Heart right ventricle (tissue), 16 donors: ENCODE measurements around the gene RPL10A. TPM values are rescaled to one million over a fixed set of nuclear protein-coding genes. Genes with fewer than 3 reads are reported as not detected.
A peak's percentile ranks its signal among the peaks of the same experiment; 100 is the strongest.

Experiments used
- ATAC-seq, 8 donors: fragments of 200-7000 bp; cut with Tn5 transposase; one replicate each; pipeline ENCODE4 v1.9.1; 2020; ENCODE audit warnings: mild to moderate bottlenecking in 8 of 8, moderate library complexity in 8 of 8, moderate number of reproducible peaks in 1 of 8
- DNase-seq, 2 donors: peaks; one replicate each; pipeline ENCODE4 v3.0.0-alpha.2; 2020
- H3K27ac ChIP-seq, 10 donors: fragments of 200-600 bp; sonication (generic) in 2 of 10; one replicate each; pipeline versions ENCODE4 v1.5.0 to v1.8.0; 2020 to 2022; ENCODE audit warnings: mild to moderate bottlenecking in 3 of 10
- H3K27me3 ChIP-seq, 7 donors: fragments of 200-600 bp; one replicate each; pipeline ENCODE4 v1.8.0; 2021 to 2022; ENCODE audit warnings: mild to moderate bottlenecking in 2 of 7
- H3K36me3 ChIP-seq, 9 donors: fragments of 200-600 bp; sonication (generic) in 1 of 9; one replicate each; pipeline versions ENCODE4 v1.5.0 to v1.8.0; 2020 to 2022; ENCODE audit warnings: mild to moderate bottlenecking in 2 of 9
- H3K4me1 ChIP-seq, 9 donors: fragments of 200-600 bp; sonication (generic) in 1 of 9; one replicate each; pipeline versions ENCODE4 v1.5.0 to v1.8.0; 2020 to 2022; ENCODE audit warnings: mild to moderate bottlenecking in 4 of 9
- H3K4me3 ChIP-seq, 10 donors: fragments of 200-600 bp; sonication (generic) in 2 of 10; one replicate each; pipeline versions ENCODE4 v1.5.0 to v1.8.0; 2020 to 2022; ENCODE audit warnings: mild to moderate bottlenecking in 7 of 10, moderate library complexity in 2 of 10
- H3K9me3 ChIP-seq, 11 donors: fragments of 200-600 bp in 10 of 11; sonication (generic) in 2 of 11; one replicate each; pipeline versions ENCODE4 v1.5.0 to v1.8.0; 2013 to 2022; ENCODE audit warnings: mild to moderate bottlenecking in 2 of 11, control low read depth in 1 of 11, moderate library complexity in 1 of 11
- CTCF ChIP-seq, 9 donors: fragments of 200-600 bp; sonication (generic) in 2 of 9; IDR thresholded peaks; one replicate each; pipeline versions ENCODE4 v1.5.0 to v1.8.0; 2021 to 2022; ENCODE audit warnings: antibody characterized with exemption in 9 of 9, mild to moderate bottlenecking in 5 of 9, moderate library complexity in 1 of 9
- WGBS, 2 donors: extraction: QIAGEN DNeasy Blood & Tissue Kit; methylation state at CpG; one replicate each; pipeline ENCODE4 v1.1.7; 2013; ENCODE audit warnings: inconsistent platforms in 1 of 2; 5-methylcytosine and 5-hydroxymethylcytosine counted together
- intact Hi-C, 10 donors: fragments of 100-400 bp; cut with DNase I; formaldehyde crosslinking; loops; one replicate each; pipeline versions ENCODE4 v1.11.1 to v1.14.2; 2022
- polyA plus RNA-seq, 2 donors: library from polyadenylated mRNA; stranded (reverse); fragments of 200-250 nt; gene quantifications; one replicate each; pipeline ENCODE4 v1.2.3, GENCODE V29; 2013
- total RNA-seq, 10 donors: library from RNA; stranded (reverse); fragmentation: NEBNext Ultra II Directional in 3 of 10; extraction: Animal tissue kit (Norgen Biotek cat#: 25700) in 3 of 10; gene quantifications; one replicate each; pipeline versions ENCODE4 v1.2.1 to v1.2.4, GENCODE V29; 2021 to 2023
- donor health status: Arrhythmogenic right ventricular cardiomyopathy.
- donor health status: ischemic (EF 13 %, LVEDD 7.1; RV severe dilation, severe dysfunction).
- donor health status: healthy with polysubstance abuse.
- donor health status: DM: no; HTN: yes; CAD: no.
- donor health status: DM: no; HTN: no; CAD: no.
- donor health status: ischemic (EF 25% LVEDD 6.9; RV normal size, moderate dysfunction).
- donor health status: ischemic (EF 25% LVEDD 5.7; RV mildly dilated, moderate dysfunction).
- donor health status: healthy.
- donor health status: DM: yes; HTN: yes; CAD: no.
- donor health status: Ischemic cardiomyopathy.
- donor health status: ischemic (EF 35%, LVEDD 5.7; RV mildly dilated, moderate dysfunction).
- donor health status: nonischemic (EF 11% LVEDD 7.7; RV severe dilation, severe dysfunction).
- donor health status: DM: yes; HTN: yes; CAD: no.
- donor health status: PGD.
- donor health status: ischemic (EF 29% LVEDD 5.4; RV normal size, mild dysfunction).
- donor health status: nonischemic (EF 23%, LVEDD 6.1; RV moderate dilation, normal function).

RPL10A gene
- total and polyA plus RNA-seq, 12 donors = 231 to 1,620 (median 529) TPM

- no peaks in the 10 kb centered on the region for H3K9me3 ChIP-seq
- H3K4me3 ChIP-seq = peak within 1 kb of the TSS; percentile 2 to 79 (median 66)
- H3K36me3 ChIP-seq = peaks cover 0 to 19% (median 3%) of the 10 kb centered on the region in 9 donors
- DNase-seq = peak; percentile 94 to 97
- peaks cover 3 to 44% (median 29%) of the 10 kb centered on the region in 9 donors for H3K4me1 ChIP-seq
- H3K27ac ChIP-seq = peak within 1 kb of the TSS; percentile 14 to 86 (median 74)
- peak; percentile 95 to 98 (median 96) for ATAC-seq
- TF ChIP-seq CTCF (IDR thresholded peaks at IDR 0.05) = no peak
- intact Hi-C loops = loop anchor here in 3 of 10 donors (1.0 to 5.0 kb wide), 2 partner anchors 110 to 155 kb away; partner anchors contain the start of genes DEF6 (in 3 of the 3) and PPARD (in 1 of the 3)
- H3K27me3 ChIP-seq = no peaks in the 10 kb centered on the region
- WGBS, 2 donors = 1% methylated on average over 75 to 87 of the region's 87 CpGs
Measured at GRCh38 chr6:35452183-35453090, 15.8 kb upstream of the RPL10A start, which contains the start of gene FANCE. FANCE (plus strand) TSS chr6:35452338; CDS start chr6:35452546, 208 bp downstream.

GRCh38 chr6:35453236-35453635 is 15.0 kb upstream of the RPL10A start:
- H3K4me1 ChIP-seq = peaks cover 3 to 44% (median 29%) of the 10 kb centered on the region in 9 donors
- ATAC-seq = no peak
- DNase-seq = no peak
- WGBS, 2 donors = 11 to 20% methylated on average over 3 of the region's 3 CpGs
- no peaks in the 10 kb centered on the region for H3K9me3 ChIP-seq
- H3K36me3 ChIP-seq = peaks cover 0 to 24% (median 3%) of the 10 kb centered on the region in 9 donors
- peak overlapping the region in 9 of 10 donors; percentile 2 to 79 (median 68) for H3K4me3 ChIP-seq
- H3K27ac ChIP-seq = peak overlapping the region in 3 of 10 donors; percentile 3 to 78 (median 70)
- H3K27me3 ChIP-seq = no peaks in the 10 kb centered on the region
- TF ChIP-seq CTCF (IDR thresholded peaks at IDR 0.05) = no peak
- intact Hi-C loops = loop anchor here in 3 of 10 donors (5.0 kb wide), 1 partner anchor 156 kb away; the partner anchor contains the start of gene DEF6 (in 3 of the 3)

GRCh38 chr6:35454391-35455110 is 13.7 kb upstream of the RPL10A start:
- no peak for DNase-seq
- no peaks in the 10 kb centered on the region for H3K27me3 ChIP-seq
- WGBS, 2 donors = 63 to 66% methylated on average over 9 of the region's 9 CpGs
- peaks cover 0 to 35% (median 6%) of the 10 kb centered on the region in 9 donors for H3K36me3 ChIP-seq
- ATAC-seq = no peak
- H3K4me3 ChIP-seq = no peak overlapping the region
- no peaks in the 10 kb centered on the region for H3K9me3 ChIP-seq
- peak overlapping the region in 3 of 10 donors; percentile 4 to 22 (median 10) for H3K27ac ChIP-seq
- intact Hi-C loops = loop anchor here in 3 of 10 donors (5.0 kb wide), 1 partner anchor 157 kb away; the partner anchor contains the start of gene DEF6 (in 3 of the 3)
- H3K4me1 ChIP-seq = peaks cover 3 to 38% (median 29%) of the 10 kb centered on the region in 9 donors
- no peak for TF ChIP-seq CTCF (IDR thresholded peaks at IDR 0.05)

GRCh38 chr6:35457907-35458306 is 10.3 kb upstream of the RPL10A start:
- H3K27ac ChIP-seq = no peak overlapping the region
- TF ChIP-seq CTCF (IDR thresholded peaks at IDR 0.05) = no peak
- peaks cover 3 to 26% (median 19%) of the 10 kb centered on the region in 9 donors for H3K4me1 ChIP-seq
- 76 to 80% methylated on average over 4 of the region's 4 CpGs for WGBS, 2 donors
- H3K36me3 ChIP-seq = peaks cover 0 to 58% (median 8%) of the 10 kb centered on the region in 9 donors
- no peaks in the 10 kb centered on the region for H3K9me3 ChIP-seq
- no peak overlapping the region for H3K4me3 ChIP-seq
- intact Hi-C loops = no loop called here
- no peaks in the 10 kb centered on the region for H3K27me3 ChIP-seq
- ATAC-seq (no peak), DNase-seq (no peak)
